Ecto neural progenitor cell (in vitro differentiated cells): ENCODE data around the gene PQBP1.

Source experiments
- DNase-seq: peaks from one replicate; pipeline ENCODE4 v3.0.0-alpha.2; 2018; ENCODE audit warnings: low spot score

The PQBP1 gene

DNA sequence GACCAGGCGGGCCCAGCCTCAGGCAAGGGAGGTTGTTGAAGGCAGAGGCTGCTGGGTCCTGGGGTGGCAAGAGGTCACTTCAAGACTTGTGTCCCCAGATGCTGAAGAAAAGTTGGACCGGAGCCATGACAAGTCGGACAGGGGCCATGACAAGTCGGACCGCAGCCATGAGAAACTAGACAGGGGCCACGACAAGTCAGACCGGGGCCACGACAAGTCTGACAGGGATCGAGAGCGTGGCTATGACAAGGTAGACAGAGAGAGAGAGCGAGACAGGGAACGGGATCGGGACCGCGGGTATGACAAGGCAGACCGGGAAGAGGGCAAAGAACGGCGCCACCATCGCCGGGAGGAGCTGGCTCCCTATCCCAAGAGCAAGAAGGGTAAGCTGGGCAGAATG, 4.4 kb downstream of the PQBP1 start:
- peak; percentile 33 for DNase-seq

DNA sequence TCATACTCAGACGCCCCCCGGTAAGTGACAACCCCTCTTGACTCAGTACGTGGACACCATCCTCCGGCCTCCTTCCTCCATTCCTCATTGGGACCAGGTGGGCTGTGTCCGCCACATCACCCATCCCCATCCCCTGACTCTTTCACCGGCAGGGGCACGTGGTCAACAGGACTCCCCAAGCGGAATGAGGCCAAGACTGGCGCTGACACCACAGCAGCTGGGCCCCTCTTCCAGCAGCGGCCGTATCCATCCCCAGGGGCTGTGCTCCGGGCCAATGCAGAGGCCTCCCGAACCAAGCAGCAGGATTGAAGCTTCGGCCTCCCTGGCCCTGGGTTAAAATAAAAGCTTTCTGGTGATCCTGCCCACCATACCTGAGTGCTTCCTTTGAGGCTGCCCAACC, 5.0 kb downstream of the PQBP1 start:
- DNase-seq, result no peak

DNA sequence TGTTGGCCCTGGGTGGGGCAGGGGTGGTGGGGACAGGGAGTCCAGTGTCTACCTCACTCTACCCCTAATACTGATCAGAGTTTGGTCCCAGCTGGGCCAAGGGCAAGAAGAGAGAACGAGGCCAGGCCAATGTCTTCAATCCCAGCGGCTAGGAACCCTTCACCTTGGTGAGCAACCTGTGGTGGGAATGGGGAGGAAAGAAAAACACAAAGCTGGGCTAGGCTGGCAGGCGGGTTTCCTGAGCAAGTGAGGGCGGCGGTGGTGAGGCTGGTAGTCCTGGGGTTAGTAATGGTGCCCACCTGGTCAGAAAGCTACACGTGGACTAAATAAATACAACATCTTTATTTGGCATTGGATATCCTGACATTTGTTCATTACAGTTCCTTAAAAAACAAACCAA, 5.6 kb downstream of the PQBP1 start:
- no peak for DNase-seq

DNA sequence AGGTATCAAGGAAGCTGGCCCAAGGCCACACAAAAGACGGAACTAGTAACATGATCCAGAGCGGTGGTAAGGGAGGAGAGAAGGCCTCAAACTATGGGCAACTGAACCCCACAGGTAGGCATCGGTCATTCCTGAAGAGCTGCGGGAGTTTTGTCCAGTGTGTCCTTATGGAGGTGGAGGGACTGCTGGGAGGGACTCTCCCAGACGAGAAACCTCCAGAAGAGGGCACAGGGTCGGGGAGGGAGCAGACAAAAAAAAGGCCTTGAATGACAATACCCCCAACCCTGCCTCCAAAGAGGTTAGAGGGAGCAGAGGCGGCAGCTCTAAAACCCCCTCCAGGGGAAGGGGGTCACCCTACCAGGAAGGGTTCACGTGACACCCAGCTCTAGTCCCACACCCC, 6.5 kb downstream of the PQBP1 start:
- no peak for DNase-seq

DNA sequence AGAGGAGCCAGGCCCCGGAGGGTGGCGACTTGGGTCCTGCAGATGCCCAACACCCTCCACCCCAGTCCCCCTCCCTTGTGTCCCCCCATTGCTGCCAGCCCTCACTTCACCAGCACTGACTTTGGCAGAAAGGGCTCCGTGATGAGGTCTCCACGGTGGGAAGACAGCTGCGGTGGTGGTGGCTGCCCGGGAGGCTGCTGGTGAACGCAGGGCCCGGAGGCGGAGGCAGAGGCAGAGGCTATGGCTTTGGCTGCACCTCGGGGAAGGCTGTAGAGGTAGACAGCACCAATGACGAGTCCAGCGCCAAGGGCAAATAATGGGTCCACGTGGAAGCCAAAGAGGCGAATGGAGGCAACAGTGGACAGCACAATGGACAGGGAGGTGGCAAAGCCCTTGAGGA, 6.9 kb downstream of the PQBP1 start:
- no peak for DNase-seq

DNA sequence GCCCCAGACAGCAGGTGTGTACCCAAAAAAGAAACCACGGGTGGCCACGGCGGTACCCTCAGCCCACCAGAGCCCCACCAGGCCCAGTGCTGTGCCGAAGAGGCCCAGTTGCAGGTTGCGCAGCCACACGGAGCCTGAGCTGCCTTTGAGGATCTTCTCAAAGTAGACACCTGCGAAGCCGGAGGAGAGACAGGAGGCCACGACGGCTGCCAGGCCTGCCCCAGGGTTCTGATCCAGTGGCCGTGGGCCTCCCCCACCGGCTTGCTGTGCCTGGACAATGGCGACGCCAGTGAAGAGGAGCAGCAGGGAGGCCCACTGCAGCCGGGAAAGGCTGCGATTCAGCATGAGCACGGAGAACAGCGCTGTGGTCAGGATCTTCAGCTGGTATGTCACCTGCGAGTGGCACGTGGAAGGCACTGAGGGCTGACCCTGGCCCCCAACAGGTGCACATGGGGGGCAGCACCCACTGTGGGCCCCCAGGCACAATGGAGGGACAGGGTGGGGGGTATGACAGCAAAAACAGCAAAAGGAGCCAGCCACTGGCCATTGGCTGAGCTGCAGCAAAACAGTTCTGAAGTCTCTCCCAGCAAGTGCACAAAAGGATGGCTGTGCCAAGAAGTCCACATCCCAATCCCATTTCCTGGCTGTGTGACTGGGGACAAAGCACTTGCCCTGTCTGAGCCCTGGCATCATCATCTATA, 7.5 kb downstream of the PQBP1 start:
- DNase-seq, result no peak

DNA sequence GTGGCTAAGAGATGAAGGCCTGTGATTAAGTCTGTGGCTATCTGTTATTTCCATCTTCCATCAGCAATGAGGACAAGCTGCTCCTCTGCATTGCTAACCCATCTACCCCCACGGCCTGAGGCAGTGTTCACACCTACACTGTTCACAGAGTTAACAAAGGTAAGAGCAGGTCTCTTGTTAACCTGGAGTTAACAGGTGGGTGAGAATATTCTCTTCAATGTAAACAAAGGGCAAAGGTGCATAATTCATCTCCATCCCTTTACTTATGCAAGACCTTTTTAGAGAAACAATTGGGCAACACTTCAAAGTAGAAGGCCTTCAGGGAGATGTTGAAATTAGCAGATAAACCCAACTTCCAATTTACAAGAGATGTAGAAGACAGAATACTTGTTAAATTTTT, 10.9 kb downstream of the PQBP1 start:
- no peak for DNase-seq

DNA sequence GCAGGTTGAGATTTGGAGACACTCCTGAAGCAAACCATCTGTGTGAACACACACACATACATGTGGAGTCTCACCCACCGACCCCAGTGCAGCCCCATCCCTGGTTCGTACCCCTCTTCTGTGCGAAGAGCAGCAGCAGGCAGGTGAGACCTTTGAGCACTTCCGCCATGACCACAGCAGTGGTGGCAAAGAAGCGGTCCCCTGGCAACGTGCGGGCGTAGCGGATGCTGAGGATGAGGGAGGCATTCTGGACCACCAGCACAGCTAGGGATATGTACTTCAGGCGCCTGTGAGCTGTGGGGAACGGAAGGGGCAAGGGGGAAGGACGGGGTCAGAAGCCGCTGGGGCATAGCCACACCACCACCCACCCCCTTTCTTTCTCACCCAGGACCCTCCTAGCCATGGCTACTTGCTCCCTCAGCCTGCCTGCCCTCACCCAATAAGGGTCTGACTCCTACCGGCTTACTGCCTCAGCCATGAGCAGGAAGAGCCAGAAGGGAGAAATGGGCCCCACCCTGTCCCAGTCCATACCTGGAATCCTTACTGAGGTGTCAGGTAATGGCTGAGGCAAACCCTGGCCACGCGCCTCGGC, 12.1 kb downstream of the PQBP1 start:
- DNase-seq, result no peak

DNA sequence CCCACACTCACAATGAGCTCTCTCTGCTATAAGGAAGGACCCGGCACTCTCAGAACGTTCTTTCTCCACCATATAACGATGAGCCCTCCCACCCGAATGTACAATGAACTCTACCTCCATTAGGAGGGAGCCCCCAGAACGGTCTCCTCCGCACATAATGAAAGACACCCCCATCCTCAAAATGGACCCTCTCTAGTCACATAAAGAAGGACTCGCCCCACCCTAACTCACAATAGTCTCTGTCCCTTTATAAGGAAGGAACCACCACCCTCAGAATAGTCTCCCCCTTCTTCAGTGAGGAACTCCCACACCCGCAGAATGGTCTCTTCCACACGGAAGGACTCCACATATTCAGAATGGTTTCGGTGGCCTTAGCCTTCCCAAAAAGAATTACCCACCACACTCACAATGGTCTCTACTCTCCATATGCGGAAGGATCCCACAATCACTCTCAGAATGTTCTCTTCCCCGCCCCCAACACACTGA, 13.2 kb downstream of the PQBP1 start:
- DNase-seq, result no peak

DNA sequence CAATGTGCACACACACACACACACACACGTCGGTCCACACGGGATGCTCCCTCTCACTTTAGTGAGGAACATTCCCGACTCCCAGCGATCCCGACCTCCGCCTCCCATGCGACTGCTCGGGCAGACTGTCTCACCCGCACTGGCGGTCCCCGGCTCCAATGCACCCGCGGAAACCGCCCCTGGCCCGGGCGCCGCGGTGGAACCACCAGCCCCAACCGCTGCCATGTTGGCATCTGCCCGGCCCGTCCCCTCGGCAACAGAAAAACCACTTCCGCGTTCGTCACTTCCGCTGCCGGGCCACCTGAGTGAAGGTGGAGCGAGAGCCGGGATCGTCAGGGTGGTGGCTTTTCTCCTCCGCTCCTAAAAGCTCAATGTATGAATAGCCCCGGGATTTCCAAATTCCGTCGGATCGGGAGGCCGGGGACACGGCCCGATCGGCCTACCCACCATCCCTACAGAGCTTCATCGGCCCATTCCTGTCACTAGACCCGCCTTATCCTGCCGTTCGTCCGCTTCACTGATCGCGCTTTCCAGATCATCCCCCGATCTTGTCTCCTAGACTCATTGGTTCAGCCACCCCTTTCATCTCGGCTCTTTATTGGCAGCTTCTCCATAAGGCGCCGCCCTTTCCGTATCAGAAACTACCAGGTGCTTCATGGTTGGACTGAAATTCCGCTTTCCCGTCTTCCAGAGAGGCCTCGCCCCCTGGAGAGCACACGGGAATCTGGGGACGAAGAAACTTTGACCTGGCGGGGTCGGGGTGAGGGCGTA, 13.9 kb downstream of the PQBP1 start, which contains the start of gene SLC35A2:
Gene SLC35A2 (minus strand): TSS at position 235 of the 771 bp plus-strand sequence. CDS start 10 bp downstream, at position 225.
- DNase-seq, result peak; percentile 83

DNA sequence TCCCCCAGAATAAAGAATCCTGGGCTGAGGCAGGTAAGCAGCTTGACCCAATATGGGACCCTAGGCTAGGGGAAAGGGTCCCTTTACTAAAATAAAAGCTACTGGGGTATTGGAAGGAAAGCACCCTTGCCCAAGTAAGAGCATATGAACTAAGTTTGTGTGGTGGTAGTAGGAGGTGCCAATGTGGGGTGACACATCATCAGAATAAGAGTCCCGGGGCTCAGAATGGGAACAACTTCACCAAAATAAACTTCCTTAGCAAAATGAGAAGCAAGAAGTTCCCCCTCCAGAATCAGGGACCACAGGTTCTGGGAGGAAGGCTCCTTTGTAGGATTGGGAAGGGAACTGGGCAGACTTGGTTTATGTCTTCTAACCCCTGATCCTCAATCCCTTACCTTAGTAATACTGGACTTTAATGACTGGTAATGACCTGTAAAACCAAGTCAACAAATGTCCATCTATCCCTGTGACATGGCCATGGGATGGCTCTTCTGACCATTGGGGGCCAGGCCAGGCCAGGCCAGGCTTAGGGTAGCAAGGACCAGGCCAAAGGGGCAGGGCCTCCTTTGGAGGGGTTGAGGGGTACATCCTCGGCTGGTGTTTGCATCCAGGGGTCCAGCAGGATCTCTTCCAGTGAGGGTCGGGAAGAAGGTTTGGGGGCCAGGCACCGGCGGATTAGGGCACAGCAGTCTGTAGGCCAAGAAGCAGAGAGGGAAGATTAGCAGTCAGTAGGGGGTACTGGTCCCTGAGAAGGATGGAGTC, 16.1 kb downstream of the PQBP1 start:
- no peak for DNase-seq

DNA sequence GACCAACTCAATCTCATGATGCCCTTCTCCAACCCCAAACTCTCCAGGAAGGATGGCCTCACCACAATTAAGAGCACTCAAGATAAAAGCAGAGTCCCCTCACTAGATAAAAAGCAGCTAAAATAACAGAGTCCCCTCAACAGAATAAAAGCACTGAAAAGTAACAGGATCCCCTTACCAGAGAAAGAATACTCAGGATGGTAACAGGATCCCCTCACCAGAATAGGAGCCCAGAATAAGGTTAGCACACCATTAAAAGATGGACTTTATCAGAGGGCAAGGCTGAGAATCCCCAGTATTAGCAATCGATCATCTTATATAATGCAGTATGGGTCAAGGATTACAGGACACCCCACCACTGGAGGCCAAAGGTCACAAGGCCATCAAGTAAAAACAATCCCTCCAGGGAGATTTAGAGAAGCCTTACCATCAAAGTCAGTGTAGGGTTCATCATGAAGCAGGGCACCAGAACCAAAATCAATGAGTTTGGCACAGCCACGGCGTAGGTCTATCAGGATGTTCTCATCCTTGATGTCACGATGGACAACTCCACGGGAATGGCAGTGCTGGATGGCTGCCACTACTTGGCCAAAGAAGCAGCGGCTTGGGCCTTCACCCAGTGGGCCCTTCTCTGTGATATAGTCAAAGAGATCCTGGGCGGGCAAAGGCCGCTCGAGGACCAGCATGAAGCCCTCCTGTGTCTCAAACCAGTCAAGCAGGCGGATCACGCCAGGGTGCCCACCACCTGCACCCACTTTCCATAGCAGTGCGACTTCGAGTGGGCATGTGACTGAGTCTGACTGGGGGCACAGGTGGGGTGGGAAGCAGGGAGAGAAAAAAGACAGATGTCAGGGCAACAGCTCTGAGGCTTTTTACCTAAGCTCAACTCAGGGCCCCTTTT, 17.1 kb downstream of the PQBP1 start:
- DNase-seq, result no peak

DNA sequence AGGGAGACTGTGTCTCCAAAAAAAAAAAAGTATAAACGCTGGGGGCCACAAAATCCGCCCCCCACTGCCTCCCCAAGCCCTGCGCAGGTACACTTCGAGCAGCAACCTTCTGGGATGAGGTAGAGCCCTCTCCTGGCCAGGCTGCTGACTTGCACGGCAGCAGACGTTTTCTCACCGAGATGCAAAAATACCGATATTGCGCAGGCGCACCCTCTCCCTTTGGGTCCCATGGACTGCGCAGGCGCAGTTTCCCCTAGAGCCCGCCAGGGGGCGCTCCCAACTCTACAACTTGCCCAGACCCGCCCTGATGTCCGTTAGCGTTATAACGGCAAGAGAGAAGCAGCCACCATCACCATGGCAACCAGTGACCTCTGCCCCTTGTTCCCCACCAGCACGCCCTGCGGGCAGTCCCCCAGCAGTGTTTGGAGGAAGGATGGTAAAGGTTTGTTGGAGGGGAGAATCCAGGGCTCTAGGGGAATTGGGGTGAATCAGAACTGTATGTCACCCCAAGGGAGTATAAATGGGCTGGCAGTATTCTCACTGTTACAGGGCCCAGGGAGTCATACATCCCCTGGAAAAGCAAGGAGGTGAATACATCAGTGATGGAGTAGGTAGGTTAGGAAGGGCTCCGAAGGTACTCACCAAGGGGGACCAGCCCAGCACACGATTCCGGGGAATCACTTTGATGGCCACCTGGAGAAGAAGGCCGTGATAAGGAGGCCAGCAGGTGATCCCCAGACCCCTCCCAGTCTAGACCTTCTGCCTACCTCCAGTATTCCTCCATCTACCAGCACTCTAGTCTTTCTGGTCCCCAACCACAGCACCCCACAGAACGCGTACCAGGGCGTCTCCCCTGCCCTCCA, 19.6 kb downstream of the PQBP1 start:
- DNase-seq, result peak; percentile 94

DNA sequence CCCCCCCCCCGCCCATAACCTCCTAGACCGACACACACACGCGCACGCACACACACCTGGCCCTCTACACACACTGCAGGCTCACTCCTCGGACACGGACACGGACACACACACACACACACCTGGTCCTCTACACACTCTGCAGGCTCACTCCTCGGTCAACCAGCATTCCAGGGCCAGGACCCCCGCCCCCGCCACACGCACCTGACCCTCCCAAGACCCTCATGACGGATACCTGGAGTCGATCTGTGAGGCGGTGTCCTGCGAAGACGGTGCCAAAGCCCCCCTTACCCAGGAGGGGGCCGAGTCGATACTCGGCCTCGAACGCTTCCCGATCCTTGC, 20.5 kb downstream of the PQBP1 start:
- peak; percentile 52 for DNase-seq

DNA sequence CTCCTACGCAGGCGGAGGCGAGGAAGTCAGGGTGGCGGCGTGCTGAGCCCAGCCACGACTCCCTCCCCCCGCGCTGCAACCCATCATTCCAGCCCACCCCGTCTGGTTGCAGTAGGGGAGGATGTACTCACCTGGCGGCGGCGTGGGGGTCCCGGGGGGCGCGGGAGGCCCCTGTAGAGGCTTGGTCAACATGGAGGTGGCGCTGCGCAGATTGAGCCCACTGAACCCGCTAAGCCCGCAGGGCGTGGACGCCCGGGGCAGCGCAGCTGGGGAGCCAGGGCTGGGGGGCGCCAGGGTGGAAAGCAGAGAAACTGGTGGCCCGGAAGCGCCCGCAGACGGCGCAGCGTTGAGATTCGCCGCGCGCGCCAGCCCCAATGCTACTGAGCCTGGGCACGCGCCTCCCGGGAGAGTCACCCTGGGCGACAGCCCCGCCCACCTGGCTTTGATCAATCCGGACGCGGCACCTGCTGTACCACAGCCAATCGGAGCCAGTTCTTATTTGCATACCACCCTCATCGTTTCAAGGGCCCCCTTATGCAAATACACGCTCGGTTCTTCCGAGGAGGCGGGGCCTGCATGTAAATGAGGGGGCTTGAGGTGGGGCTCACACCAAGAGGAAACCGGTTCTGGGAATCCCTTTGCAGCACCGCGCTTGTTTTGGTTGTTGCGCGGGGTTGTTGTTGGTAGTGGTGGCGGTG, 21.1 kb downstream of the PQBP1 start, which contains the start of gene PIM2:
Gene PIM2 (minus strand): TSS at position 382 of the 698 bp plus-strand sequence. CDS start 190 bp downstream, at position 192.
- DNase-seq, result peak; percentile 92

DNA sequence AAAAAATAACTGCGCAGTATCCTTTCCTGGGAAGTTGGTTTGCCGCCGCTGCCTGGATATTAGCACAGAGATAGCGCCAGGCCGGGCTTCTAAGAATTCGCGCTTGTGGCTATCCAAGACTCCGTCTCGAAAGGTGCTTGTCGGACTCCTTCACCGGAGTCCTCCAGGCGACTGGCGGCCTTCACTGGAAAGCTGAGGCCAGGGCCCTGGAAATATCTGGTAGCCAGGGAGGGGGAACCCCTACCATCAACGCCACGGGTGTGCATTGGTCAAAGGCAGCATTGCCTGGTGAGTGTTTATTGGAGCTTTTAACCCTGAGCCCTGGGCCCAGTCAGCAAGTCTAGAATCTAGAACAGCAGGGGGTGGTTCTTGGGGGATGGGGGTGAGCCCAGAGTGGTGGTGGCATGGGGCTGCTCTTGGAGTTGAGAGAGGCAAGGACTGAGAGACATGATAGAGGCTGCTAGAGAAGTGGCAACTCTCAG, 21.7 kb downstream of the PQBP1 start:
- DNase-seq, result no peak

DNA sequence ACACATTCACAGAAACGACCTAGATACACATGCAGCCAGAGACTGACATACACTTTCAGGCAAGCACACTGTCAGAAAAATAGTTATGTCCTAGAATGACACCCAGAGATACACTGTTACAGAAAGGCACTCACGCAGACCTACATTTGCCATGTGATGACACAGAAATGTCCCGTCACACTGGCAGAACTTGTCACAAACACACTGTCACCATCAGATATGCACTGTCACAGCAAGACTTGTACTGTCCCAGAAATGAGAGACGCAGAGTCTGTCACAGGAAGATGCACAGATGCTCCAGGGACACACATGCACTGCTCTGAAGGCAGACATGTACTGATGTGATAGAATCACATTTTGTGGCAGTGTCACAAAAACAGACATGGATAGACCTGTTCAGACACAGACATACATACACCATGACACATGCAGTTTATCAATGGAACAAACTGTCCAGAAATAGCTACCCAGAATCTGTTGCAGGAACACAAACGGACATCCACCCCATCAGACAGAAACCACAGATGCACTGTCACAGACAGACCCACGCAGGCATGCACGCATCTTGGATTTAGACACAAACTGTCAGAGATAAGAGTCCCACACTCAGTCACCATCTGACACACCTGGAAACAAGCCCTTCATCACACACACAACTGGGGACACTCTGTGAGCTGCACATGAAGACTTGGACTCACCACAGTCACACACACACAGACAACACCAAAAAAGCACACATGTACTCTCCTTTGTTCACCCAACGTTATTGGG, 22.4 kb downstream of the PQBP1 start:
- no peak for DNase-seq

DNA sequence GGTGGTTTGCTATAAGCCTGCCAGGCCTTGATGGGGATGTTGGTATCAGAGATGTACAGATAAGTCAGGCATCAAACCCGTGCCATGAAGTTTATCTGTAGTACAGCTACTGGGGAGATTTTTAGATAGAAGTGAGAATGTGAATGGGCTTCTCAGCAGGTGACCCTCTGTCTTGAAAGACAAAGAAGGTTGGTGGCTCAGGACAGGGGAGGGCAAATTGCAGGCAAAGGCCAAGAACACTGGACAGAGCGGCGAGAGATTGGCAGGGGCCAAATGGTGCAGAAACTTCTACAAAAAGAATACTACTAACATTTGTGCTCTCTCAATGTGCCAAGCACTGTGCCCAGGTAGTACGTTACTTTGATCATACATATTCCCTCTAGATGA, 23.0 kb downstream of the PQBP1 start:
- DNase-seq, result no peak

DNA sequence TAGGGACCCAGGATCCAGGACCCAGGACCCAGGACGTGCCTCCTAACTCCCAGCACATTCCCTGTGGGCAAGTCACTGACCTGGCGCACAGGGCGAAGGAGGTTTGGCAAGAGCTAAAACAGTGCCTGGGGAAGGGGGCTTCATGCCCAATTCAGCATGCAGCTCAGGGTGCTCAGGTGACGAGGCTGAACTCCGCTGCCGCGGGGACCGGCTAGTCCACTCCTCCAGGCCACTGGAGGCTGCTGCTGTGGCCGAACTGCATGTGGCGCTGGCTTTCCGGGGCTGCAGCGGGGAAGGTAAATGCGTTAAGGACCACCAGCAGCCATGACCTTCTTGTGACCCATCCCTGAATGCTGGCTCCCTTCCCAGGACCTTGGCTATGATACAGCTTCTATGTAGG, 26.0 kb downstream of the PQBP1 start:
- no peak for DNase-seq
